Activated CD8-positive, alpha-beta memory T cell treated with anti-CD3 and anti-CD28 coated beads, Interleukin-2, amount 10 ng/mL, durations not matched to agents 7 days and 5 days (primary cell): ENCODE data around the gene SRRM3. TPM values are rescaled to one million over a fixed set of nuclear protein-coding genes. Genes with fewer than 3 reads are reported as not detected.
"Not testable (repeated sequence)": the region's sequence is repeated elsewhere in the genome, so short reads cannot be mapped to it uniquely, and the experiment has no call there.

Experiments
- ATAC-seq: fragments of 150-1000 bp; cut with Tn5 transposase; one replicate; pipeline ENCODE4 v1.10.0; 2021; ENCODE audit warnings: moderate library complexity
- CTCF ChIA-PET: fragments of 350-600 bp; sonication (Branson Sonifier 250); formaldehyde crosslinking; loops from one replicate; lab custom pipeline; 2021; ENCODE audit warnings: antibody characterized with exemption; lab: Charles Lee
- DNase-seq: peaks from one replicate; pipeline ENCODE4 v3.0.0-alpha.2; 2020
- H3K27ac Mint-ChIP-seq: one replicate; pipeline ENCODE4 v1.8.0; 2021; ENCODE audit warnings: mild to moderate bottlenecking, mixed read lengths
- H3K27me3 Mint-ChIP-seq: one replicate; pipeline ENCODE4 v1.8.0; 2021; ENCODE audit warnings: mixed read lengths
- H3K36me3 Mint-ChIP-seq: one replicate; pipeline ENCODE4 v1.8.0; 2021; ENCODE audit warnings: mild to moderate bottlenecking, mixed read lengths
- H3K4me1 Mint-ChIP-seq: one replicate; pipeline ENCODE4 v1.8.0; 2021; ENCODE audit warnings: mixed read lengths
- H3K4me3 Mint-ChIP-seq: one replicate; pipeline ENCODE4 v1.8.0; 2021; ENCODE audit warnings: mild to moderate bottlenecking, moderate library complexity, mixed read lengths
- H3K9me3 Mint-ChIP-seq: one replicate; pipeline ENCODE4 v1.8.0; 2022; ENCODE audit warnings: low read depth, mixed read lengths
- total RNA-seq, 2 experiments: library from RNA; stranded (reverse); gene quantifications; one replicate each; pipeline ENCODE4 v1.2.3, GENCODE V29; 2021

Gene SRRM3
- total RNA-seq, 2 experiments from 2014 or later, result 0.09 TPM; not detected in 1

GRCh38 chr7:76198202-76198601, 3.5 kb upstream of the SRRM3 start:
- no peaks in the 10 kb centered on the region for H3K27me3 Mint-ChIP-seq
- H3K4me3 Mint-ChIP-seq, result no peak overlapping the region
- CTCF ChIA-PET, result interaction anchor here (2.8 kb wide), 1 partner anchor 116 kb away, joined by 7 read pairs; no protein-coding TSS in a partner anchor
- H3K9me3 Mint-ChIP-seq, result no peaks in the 10 kb centered on the region
- no peaks in the 10 kb centered on the region for H3K36me3 Mint-ChIP-seq
- no peaks in the 10 kb centered on the region for H3K4me1 Mint-ChIP-seq
- no peak for DNase-seq
- ATAC-seq, result no peak
- no peak overlapping the region for H3K27ac Mint-ChIP-seq

GRCh38 chr7:76202666-76203030, 952 bp downstream of the SRRM3 start:
- ATAC-seq (no peak), DNase-seq (no peak)
- no peaks in the 10 kb centered on the region for H3K27me3 Mint-ChIP-seq
- CTCF ChIA-PET, result interaction anchor here (0.6 to 2.3 kb wide), 7 partner anchors 10 to 101 kb away, joined by 3 to 6 read pairs (median 3); no protein-coding TSS in a partner anchor
- H3K36me3 Mint-ChIP-seq, result no peaks in the 10 kb centered on the region
- no peak overlapping the region for H3K4me3 Mint-ChIP-seq
- no peaks in the 10 kb centered on the region for H3K9me3 Mint-ChIP-seq
- no peak overlapping the region for H3K27ac Mint-ChIP-seq
- no peaks in the 10 kb centered on the region for H3K4me1 Mint-ChIP-seq

GRCh38 chr7:76204147-76204546, 2.5 kb downstream of the SRRM3 start:
- no peak for ATAC-seq
- CTCF ChIA-PET, result no interaction called here
- H3K27ac Mint-ChIP-seq, result no peak overlapping the region
- H3K4me1 Mint-ChIP-seq, result no peaks in the 10 kb centered on the region
- DNase-seq, result no peak
- H3K4me3 Mint-ChIP-seq, result no peak overlapping the region
- H3K27me3 Mint-ChIP-seq, result no peaks in the 10 kb centered on the region
- no peaks in the 10 kb centered on the region for H3K9me3 Mint-ChIP-seq
- no peaks in the 10 kb centered on the region for H3K36me3 Mint-ChIP-seq

GRCh38 chr7:76206633-76207032, 4.9 kb downstream of the SRRM3 start:
- DNase-seq, result no peak
- Mint-ChIP-seq H3K9me3 (no peaks in the 10 kb centered on the region), H3K4me3 (no peak overlapping the region), H3K27me3 (no peaks in the 10 kb centered on the region), H3K4me1 (no peaks in the 10 kb centered on the region), H3K27ac (no peak overlapping the region), H3K36me3 (no peaks in the 10 kb centered on the region)
- no peak for ATAC-seq
- CTCF ChIA-PET, result interaction anchor here (1.4 kb wide), 1 partner anchor 28 kb away, joined by 6 read pairs; no protein-coding TSS in a partner anchor

GRCh38 chr7:76209310-76209709, 7.6 kb downstream of the SRRM3 start:
- H3K4me1 Mint-ChIP-seq, result no peaks in the 10 kb centered on the region
- H3K9me3 Mint-ChIP-seq, result no peaks in the 10 kb centered on the region
- H3K4me3 Mint-ChIP-seq, result no peak overlapping the region
- no peak for DNase-seq
- H3K27me3 Mint-ChIP-seq, result no peaks in the 10 kb centered on the region
- CTCF ChIA-PET, result no interaction called here
- H3K27ac Mint-ChIP-seq, result no peak overlapping the region
- ATAC-seq, result no peak
- H3K36me3 Mint-ChIP-seq, result no peaks in the 10 kb centered on the region

- H3K4me1 Mint-ChIP-seq, result no peaks in the 10 kb centered on the region
- peaks cover 2% of the 10 kb centered on the region for H3K27me3 Mint-ChIP-seq
- no peak overlapping the region for H3K4me3 Mint-ChIP-seq
- CTCF ChIA-PET, result no interaction called here
- H3K9me3 Mint-ChIP-seq, result no peaks in the 10 kb centered on the region
- no peak for DNase-seq
- H3K27ac Mint-ChIP-seq, result no peak overlapping the region
- no peak for ATAC-seq
- H3K36me3 Mint-ChIP-seq, result no peaks in the 10 kb centered on the region
Observed at GRCh38 chr7:76211216-76211615, 9.5 kb downstream of the SRRM3 start.

- not testable (repeated sequence) for H3K4me3 Mint-ChIP-seq, H3K36me3 Mint-ChIP-seq, H3K4me1 Mint-ChIP-seq, H3K9me3 Mint-ChIP-seq, ATAC-seq, DNase-seq, H3K27ac Mint-ChIP-seq
- CTCF ChIA-PET, result interaction anchor here (0.7 kb wide), 1 partner anchor 12 kb away, joined by 3 read pairs; no protein-coding TSS in a partner anchor
- peaks cover 32% of the 10 kb centered on the region for H3K27me3 Mint-ChIP-seq
Observed at GRCh38 chr7:76215349-76215748, 13.7 kb downstream of the SRRM3 start.

GRCh38 chr7:76216381-76217082, 14.8 kb downstream of the SRRM3 start:
- DNase-seq (no peak), ATAC-seq (no peak)
- no peaks in the 10 kb centered on the region for H3K9me3 Mint-ChIP-seq
- peaks cover 34% of the 10 kb centered on the region for H3K27me3 Mint-ChIP-seq
- no peaks in the 10 kb centered on the region for H3K36me3 Mint-ChIP-seq
- CTCF ChIA-PET, result interaction anchor here (1.0 to 1.2 kb wide), 2 partner anchors 14 to 15 kb away, joined by 3 read pairs; partner anchors contain the start of gene SRRM3
- no peak overlapping the region for H3K27ac Mint-ChIP-seq
- no peak overlapping the region for H3K4me3 Mint-ChIP-seq
- H3K4me1 Mint-ChIP-seq, result peaks cover 6% of the 10 kb centered on the region

- DNase-seq, result no peak
- CTCF ChIA-PET, result interaction anchor here (1.2 kb wide), 1 partner anchor 16 kb away, joined by 3 read pairs; the partner anchor contains the start of gene SRRM3
- Mint-ChIP-seq H3K4me3 (no peak overlapping the region), H3K4me1 (peaks cover 6% of the 10 kb centered on the region), H3K27me3 (peaks cover 43% of the 10 kb centered on the region), H3K36me3 (no peaks in the 10 kb centered on the region), H3K27ac (no peak overlapping the region), H3K9me3 (no peaks in the 10 kb centered on the region)
- ATAC-seq, result no peak
Observed at GRCh38 chr7:76217942-76218566, 16.4 kb downstream of the SRRM3 start.

GRCh38 chr7:76220185-76221057, 18.7 kb downstream of the SRRM3 start:
- H3K4me1 Mint-ChIP-seq, result peaks cover 6% of the 10 kb centered on the region
- CTCF ChIA-PET, result interaction anchor here (0.7 kb wide), 1 partner anchor 13 kb away, joined by 3 read pairs; no protein-coding TSS in a partner anchor
- no peaks in the 10 kb centered on the region for H3K9me3 Mint-ChIP-seq
- DNase-seq (no peak), ATAC-seq (no peak)
- no peaks in the 10 kb centered on the region for H3K36me3 Mint-ChIP-seq
- peaks cover 49% of the 10 kb centered on the region for H3K27me3 Mint-ChIP-seq
- H3K27ac Mint-ChIP-seq, result no peak overlapping the region
- no peak overlapping the region for H3K4me3 Mint-ChIP-seq

GRCh38 chr7:76222333-76222732, 20.6 kb downstream of the SRRM3 start:
- CTCF ChIA-PET, result interaction anchor here (0.6 to 1.3 kb wide), 4 partner anchors 8 to 167 kb away, joined by 3 to 4 read pairs (median 4); no protein-coding TSS in a partner anchor
- ATAC-seq, result no peak
- H3K9me3 Mint-ChIP-seq, result no peaks in the 10 kb centered on the region

GRCh38 chr7:76222839-76223238, 21.1 kb downstream of the SRRM3 start:
- Mint-ChIP-seq H3K4me1 (peaks cover 3% of the 10 kb centered on the region), H3K27me3 (peaks cover 38% of the 10 kb centered on the region), H3K36me3 (no peaks in the 10 kb centered on the region), H3K27ac (no peak overlapping the region), H3K9me3 (no peaks in the 10 kb centered on the region), H3K4me3 (no peak overlapping the region)
- CTCF ChIA-PET, result interaction anchor here (0.5 to 1.3 kb wide), 4 partner anchors 8 to 613 kb away, joined by 3 to 4 read pairs (median 4); no protein-coding TSS in a partner anchor
- no peak for DNase-seq
- no peak for ATAC-seq

More at GRCh38 chr7:76222333-76222732, 20.6 kb downstream of the SRRM3 start:
- Mint-ChIP-seq H3K4me1 (peaks cover 6% of the 10 kb centered on the region), H3K27ac (no peak overlapping the region), H3K27me3 (peaks cover 44% of the 10 kb centered on the region), H3K4me3 (no peak overlapping the region), H3K36me3 (no peaks in the 10 kb centered on the region)
- DNase-seq, result no peak
